Skeletal muscle cell (primary cell): ENCODE results near the gene RCBTB2.
A peak's percentile ranks its signal among the peaks of the same experiment; 100 is the strongest.
"Not testable (repeated sequence)": the region's sequence is repeated elsewhere in the genome, so short reads cannot be mapped to it uniquely, and the experiment has no call there.

Source experiments
- DNase-seq: peaks from one replicate; pipeline ENCODE4 v3.0.0-alpha.2; 2010; ENCODE audit warnings: low read depth
- H3K4me3 ChIP-seq: 2 replicates; pipeline ENCODE4 v1.5.1; 2011; ENCODE audit warnings: low read depth, mild to moderate bottlenecking, control low read depth, low read length, moderate library complexity

Gene RCBTB2

DNA sequence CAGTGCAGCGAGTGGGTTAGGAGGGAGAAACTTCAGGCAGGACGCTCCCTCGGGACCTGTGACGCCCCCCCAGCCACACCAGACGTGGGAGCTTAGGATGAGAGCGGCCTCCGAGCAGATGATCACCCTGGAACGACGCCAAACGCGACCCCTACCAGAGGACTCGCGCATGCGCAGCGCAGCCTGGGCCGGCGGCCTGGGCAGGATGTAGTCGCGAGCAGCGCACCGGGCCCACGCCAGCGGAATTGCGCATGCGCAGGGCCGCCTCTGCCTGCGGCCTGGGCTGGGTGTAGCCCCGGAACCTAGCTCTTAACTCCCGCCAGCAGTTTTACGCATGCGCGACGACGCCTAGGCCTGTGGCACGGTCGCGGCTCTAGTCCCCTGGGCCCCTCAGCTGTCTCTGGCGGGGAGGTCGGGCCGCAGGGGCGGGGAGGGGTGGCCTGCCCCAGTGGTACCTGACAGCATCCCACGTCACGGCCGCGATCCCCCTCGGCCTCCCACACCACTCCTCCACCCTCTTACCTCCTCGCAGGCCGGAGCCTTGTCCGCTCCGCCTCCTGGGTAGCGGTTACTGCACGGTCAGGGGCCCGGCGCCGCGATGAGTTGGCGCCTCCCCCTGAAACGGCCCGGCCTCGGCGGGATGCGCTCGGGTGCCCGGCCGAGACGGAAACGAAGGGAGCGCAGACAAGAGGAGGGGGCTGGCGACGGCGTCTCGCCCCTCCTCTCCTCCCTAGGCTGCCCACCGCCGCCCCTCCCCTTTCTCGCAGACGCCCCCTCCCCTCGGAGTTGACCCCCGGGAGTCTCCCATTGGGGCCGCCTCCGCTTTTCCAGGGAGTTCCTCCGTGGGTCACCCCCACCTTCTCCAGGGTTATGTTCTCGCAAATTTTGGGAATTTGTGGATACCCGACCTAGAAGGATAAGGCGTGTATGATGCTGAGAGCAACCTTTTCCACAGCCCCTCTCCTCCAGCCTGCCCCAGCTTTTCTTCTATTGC is at the start of gene RCBTB2:
TSS of gene RCBTB2 (minus strand) at position 575 of the 994 bp plus-strand sequence. CDS start 11,141 bp downstream, outside the sequence.
- peak; percentile 89 for DNase-seq

DNA sequence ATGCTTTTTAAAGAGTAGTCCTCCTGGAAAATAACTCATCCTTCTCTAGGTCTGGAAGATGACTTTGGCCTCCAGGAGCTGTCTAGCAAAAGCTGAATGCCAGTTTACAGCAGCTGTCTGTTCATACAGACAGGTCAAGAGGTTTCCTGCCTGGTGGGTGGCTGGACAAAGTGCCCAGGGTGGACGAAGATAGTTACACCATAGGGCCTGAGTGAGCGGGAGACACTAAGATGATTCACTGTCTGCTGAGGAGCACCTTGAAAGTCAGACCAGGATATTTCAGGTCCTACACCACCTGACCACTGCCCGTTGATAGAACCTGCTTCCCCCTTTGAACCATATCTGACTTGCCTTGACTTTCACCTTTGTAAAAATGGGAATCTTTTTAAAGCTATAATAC is 49.2 kb upstream of the RCBTB2 start:
- H3K4me3 ChIP-seq, result no peak overlapping the region
- DNase-seq, result no peak

More for the DNA sequence above, at the start of gene RCBTB2:
- H3K4me3 ChIP-seq, result peak within 1 kb of the TSS; percentile 75

GRCh38 chr13:48580896-48581295 is 48.0 kb upstream of the RCBTB2 start:
- no peak for DNase-seq
- H3K4me3 ChIP-seq, result no peak overlapping the region

GRCh38 chr13:48580185-48580803 is 47.4 kb upstream of the RCBTB2 start:
- no peak for DNase-seq
- no peak overlapping the region for H3K4me3 ChIP-seq

DNA sequence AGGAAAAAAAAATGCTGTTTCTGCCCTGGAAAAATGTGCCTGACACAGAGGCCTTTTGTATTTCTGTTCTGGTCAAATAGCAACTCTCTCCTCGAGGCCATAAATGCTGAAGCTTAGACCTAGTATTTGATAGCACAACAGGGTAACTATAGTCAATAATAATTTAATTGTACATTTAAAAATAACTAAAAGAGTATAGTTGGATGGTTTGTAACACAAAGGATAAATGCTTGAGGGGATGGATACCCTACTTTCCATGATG is 47.0 kb upstream of the RCBTB2 start:
- not testable (repeated sequence) for H3K4me3 ChIP-seq, DNase-seq

GRCh38 chr13:48579165-48579918 is 46.5 kb upstream of the RCBTB2 start:
- no peak overlapping the region for H3K4me3 ChIP-seq
- DNase-seq, result no peak

- DNase-seq, result no peak
- H3K4me3 ChIP-seq, result no peak overlapping the region
Observed at GRCh38 chr13:48578516-48579164, 45.8 kb upstream of the RCBTB2 start.

DNA sequence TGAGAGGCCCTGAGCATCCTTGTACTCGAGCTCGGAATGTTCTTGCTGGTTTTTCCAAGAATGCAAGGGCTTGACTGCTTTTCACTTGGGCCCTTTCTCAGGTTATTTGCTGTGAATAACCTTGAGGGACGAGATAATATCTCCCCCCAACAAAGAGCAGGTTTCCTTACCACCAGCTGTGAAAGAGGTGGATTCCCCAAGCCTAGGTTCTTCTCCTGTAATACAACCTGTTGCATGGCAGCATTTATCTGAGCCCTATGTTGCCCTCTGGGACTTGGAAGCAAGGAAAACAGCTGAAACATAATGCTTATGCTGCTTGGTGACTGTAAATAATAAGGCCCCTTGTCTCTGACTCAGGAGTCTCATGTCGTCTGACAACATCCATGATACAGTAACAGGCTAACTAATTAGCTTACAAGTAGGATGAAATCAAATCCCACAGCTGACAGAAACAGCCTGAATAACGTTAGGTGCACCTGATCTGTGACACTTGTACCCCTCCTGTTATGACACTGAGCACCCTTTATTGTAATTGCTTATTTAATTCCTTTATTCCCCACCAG is 43.6 kb upstream of the RCBTB2 start:
- H3K4me3 ChIP-seq, result no peak overlapping the region
- DNase-seq, result no peak

- DNase-seq, result no peak
- no peak overlapping the region for H3K4me3 ChIP-seq
Observed at GRCh38 chr13:48575031-48575430, 42.2 kb upstream of the RCBTB2 start.

- H3K4me3 ChIP-seq, result no peak overlapping the region
- no peak for DNase-seq
Observed at GRCh38 chr13:48574041-48574796, 41.3 kb upstream of the RCBTB2 start.

- DNase-seq, result no peak
Observed at GRCh38 chr13:48573213-48574007, 40.5 kb upstream of the RCBTB2 start.

DNA sequence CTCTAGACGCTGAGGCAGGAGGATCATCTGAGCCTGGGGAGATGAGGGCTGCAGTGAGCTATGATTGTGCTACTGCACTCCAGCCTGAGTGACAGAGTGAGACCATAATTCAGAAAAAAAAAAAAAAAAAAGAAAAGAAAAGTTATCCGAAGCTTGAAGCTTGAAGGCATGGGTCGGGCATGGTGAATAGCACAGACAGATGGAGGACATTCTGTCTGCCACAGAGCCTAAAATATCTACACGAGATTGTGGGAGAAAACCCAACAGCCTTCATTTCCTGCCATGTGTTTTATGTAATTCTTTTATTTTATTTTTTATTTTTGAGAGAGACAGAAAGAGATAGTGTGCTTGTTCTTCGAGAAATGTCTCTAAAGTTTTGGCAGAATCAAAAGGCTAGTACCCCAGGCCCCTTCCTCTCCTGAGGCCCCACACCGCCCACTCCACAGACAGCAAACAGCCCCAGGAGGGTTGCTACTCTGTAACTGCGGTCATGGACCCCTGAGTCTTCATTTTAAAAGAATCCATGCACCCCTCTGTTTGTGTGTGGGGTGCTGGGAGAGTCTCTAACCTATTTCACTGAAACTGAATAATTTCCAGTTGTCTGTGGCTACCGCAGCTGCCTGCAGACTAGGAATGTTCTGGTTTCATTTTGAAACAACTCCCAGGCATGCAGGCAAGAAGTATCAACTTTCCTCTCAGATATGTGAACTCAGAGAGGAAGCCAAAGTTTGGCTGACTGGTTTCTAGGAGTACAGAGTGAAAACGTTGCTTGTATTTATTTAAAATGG is 38.4 kb upstream of the RCBTB2 start:
- peak; percentile 56 for DNase-seq
- H3K4me3 ChIP-seq, result peak overlapping the region; percentile 5

More at GRCh38 chr13:48573213-48574007, 40.5 kb upstream of the RCBTB2 start:
- H3K4me3 ChIP-seq, result no peak overlapping the region

GRCh38 chr13:48570216-48570828 is 37.4 kb upstream of the RCBTB2 start:
- no peak overlapping the region for H3K4me3 ChIP-seq
- DNase-seq, result no peak

GRCh38 chr13:48569104-48569666 is 36.3 kb upstream of the RCBTB2 start:
- no peak overlapping the region for H3K4me3 ChIP-seq
- no peak for DNase-seq

- no peak for DNase-seq
- no peak overlapping the region for H3K4me3 ChIP-seq
Observed at GRCh38 chr13:48568370-48569103, 35.7 kb upstream of the RCBTB2 start.
